ENCODE results near the gene PFN3. TPM values are rescaled to one million over a fixed set of nuclear protein-coding genes. Genes with fewer than 3 reads are reported as not detected.

The PFN3 gene
- total and polyA plus RNA-seq, 10 donors = not detected

GRCh38 chr5:177373806-177374205 lies 26.7 kb downstream of the PFN3 start:
- intact Hi-C loops (cut with DNase I; ENCODE audit: low total_unique reads) = no loop called here
- Histone ChIP-seq H3K9me3 (no peaks in the 10 kb centered on the region), H3K27ac (peak overlapping the region in 7 of 8 donors; percentile 60 to 90 (median 82)), H3K4me1 (peaks cover 13 to 65% (median 54%) of the 10 kb centered on the region in 6 donors), H3K36me3 (peaks cover 0 to 55% (median 11%) of the 10 kb centered on the region in 6 donors), H3K4me3 (peak overlapping the region in 1 of 8 donors; percentile 70), H3K27me3 (replicated peaks in 1 of 7) (no peaks in the 10 kb centered on the region)
- no peak for DNase-seq
- WGBS, 5 donors = 71 to 83% (median 79%) methylated on average over 6 of the region's 6 CpGs
- TF ChIP-seq POLR2A (IDR thresholded peaks at IDR 0.05) (no peak), CTCF (IDR thresholded peaks at IDR 0.05 in 8 of 11, conservative IDR thresholded peaks at IDR 0.05 in 3 of 11) (no peak), POLR2AphosphoS5 (IDR thresholded peaks at IDR 0.05) (peak in 1 of 3 donors; percentile 14)

GRCh38 chr5:177372910-177373309 lies 27.6 kb downstream of the PFN3 start:
- WGBS, 5 donors = 69 to 75% (median 72%) methylated on average over 6 of the region's 6 CpGs
- DNase-seq = no peak
- TF ChIP-seq POLR2AphosphoS5 (IDR thresholded peaks at IDR 0.05) = no peak
- TF ChIP-seq POLR2A (IDR thresholded peaks at IDR 0.05) = no peak
- no peak for TF ChIP-seq CTCF (IDR thresholded peaks at IDR 0.05 in 8 of 11, conservative IDR thresholded peaks at IDR 0.05 in 3 of 11)
- Histone ChIP-seq H3K4me3 (peak overlapping the region in 4 of 8 donors; percentile 8 to 70 (median 46)), H3K4me1 (peaks cover 13 to 73% (median 61%) of the 10 kb centered on the region in 6 donors), H3K27me3 (replicated peaks in 1 of 7) (no peaks in the 10 kb centered on the region), H3K36me3 (peaks cover 0 to 64% (median 20%) of the 10 kb centered on the region in 6 donors), H3K9me3 (no peaks in the 10 kb centered on the region), H3K27ac (peak overlapping the region; percentile 60 to 90 (median 83))
- intact Hi-C loops (cut with DNase I; ENCODE audit: low total_unique reads) = no loop called here

- 34 to 60% (median 51%) methylated on average over 10 to 12 of the region's 12 CpGs for WGBS, 5 donors
- Histone ChIP-seq H3K27ac (peak overlapping the region; percentile 60 to 90 (median 83)), H3K27me3 (replicated peaks in 1 of 7) (no peaks in the 10 kb centered on the region), H3K36me3 (peaks cover 0 to 70% (median 27%) of the 10 kb centered on the region in 6 donors), H3K4me1 (peaks cover 13 to 80% (median 64%) of the 10 kb centered on the region in 6 donors), H3K9me3 (no peaks in the 10 kb centered on the region), H3K4me3 (peak overlapping the region in 7 of 8 donors; percentile 15 to 70 (median 41))
- peak; percentile 87 for DNase-seq
- TF ChIP-seq CTCF (IDR thresholded peaks at IDR 0.05 in 8 of 11, conservative IDR thresholded peaks at IDR 0.05 in 3 of 11) = no peak
- TF ChIP-seq POLR2AphosphoS5 (IDR thresholded peaks at IDR 0.05) = peak; percentile 52 to 76 (median 76)
- TF ChIP-seq POLR2A (IDR thresholded peaks at IDR 0.05) = peak in 1 of 3 donors; percentile 26
- intact Hi-C loops (cut with DNase I; ENCODE audit: low total_unique reads) = no loop called here
These were observed 28.2 kb downstream of the PFN3 start for GRCh38 chr5:177372034-177372896.

Data from spleen (tissue), 11 donors.